GM18505 (cell line): Measurements from ENCODE around the gene CDC14B.
A peak's percentile ranks its signal among the peaks of the same experiment; 100 is the strongest.
"Not testable (repeated sequence)": the region's sequence is repeated elsewhere in the genome, so short reads cannot be mapped to it uniquely, and the experiment has no call there.

ENCODE experiments used
- ATAC-seq: cut with Tn5 transposase; IDR thresholded peaks from one replicate; pipeline ENCODE4 v1.9.1; 2021; ENCODE audit not compliant: unreplicated experiment
- POLR2A ChIP-seq: IDR thresholded peaks from 4 replicates; pipeline ENCODE4 v1.6.1; 2011; ENCODE audit warnings: borderline replicate concordance; ENCODE audit not compliant: insufficient read depth, insufficient read length; ENCODE audit errors: extremely low read depth

Gene CDC14B

GRCh38 chr9:96596601-96597111, 23.0 kb downstream of the CDC14B start:
- TF ChIP-seq POLR2A = no peak
- no peak for ATAC-seq

DNA sequence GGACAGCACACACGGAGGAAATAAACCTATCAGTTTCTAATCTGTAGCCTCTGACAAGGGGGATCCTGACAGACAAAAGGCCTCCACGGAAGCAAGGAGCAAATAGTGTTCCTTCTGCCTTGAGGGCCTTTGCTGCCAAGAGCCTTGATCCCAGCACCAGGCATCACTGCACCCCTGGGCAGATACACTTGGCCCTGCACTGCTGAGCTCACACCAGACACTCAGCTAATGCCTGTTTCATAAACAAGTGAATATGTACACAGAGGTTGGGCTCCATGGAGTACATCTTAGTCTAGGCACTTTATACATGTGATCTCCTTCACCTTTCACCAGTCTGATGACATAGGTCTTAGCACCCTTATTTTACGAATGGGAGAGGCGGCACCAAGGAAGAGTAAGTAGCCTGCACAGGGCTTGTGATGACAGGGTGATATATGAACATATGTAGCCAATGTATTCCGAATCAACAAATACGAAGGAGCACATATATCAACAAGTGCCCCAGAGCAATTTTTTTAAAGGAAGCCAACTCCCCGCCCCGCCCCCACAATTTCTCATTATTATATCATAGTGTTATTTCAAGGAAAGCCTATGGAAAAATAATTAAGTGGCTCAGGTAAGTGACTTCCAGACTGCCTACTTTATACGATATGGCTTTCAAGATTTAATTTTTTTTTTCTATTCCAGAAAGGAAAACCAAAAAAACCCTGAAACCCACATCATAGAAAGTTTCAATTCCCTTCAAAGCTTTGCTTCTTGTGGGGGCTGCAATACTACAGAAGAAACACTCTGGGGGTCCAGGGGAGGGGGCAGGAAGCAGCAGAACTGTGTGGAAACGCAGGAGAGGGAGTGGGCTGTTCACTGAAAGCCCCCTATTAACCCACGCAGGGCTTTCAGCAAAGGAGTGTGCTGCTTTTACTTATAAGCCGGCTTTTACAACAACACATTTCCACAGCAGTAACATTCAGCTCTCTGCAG, 32.0 kb downstream of the CDC14B start:
- ATAC-seq = no peak
- no peak for TF ChIP-seq POLR2A

GRCh38 chr9:96585426-96585825, 34.2 kb downstream of the CDC14B start:
- no peak for ATAC-seq
- no peak for TF ChIP-seq POLR2A

- ATAC-seq = not testable (repeated sequence)
These were observed 37.4 kb downstream of the CDC14B start for GRCh38 chr9:96582199-96582598.

DNA sequence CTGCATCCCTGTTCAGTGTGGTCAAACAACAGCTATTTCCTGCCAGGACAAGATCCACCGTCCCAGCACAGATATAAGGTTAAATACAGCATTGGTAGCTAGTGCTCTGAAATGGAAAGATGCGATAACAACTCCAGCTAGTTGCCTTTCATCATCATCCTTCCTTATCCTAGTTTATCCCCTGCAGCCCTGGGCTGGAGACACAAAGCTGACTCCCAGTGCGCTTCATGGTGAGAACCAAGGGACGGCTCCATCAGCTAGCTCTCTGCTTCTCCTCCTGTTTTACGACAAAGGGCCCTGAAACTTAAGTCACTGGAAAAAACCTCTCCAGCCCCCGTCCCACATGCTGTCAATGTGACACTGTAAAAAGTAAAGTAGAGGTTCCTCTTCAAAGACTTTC, 37.9 kb downstream of the CDC14B start:
- no peak for TF ChIP-seq POLR2A
- ATAC-seq = no peak

DNA sequence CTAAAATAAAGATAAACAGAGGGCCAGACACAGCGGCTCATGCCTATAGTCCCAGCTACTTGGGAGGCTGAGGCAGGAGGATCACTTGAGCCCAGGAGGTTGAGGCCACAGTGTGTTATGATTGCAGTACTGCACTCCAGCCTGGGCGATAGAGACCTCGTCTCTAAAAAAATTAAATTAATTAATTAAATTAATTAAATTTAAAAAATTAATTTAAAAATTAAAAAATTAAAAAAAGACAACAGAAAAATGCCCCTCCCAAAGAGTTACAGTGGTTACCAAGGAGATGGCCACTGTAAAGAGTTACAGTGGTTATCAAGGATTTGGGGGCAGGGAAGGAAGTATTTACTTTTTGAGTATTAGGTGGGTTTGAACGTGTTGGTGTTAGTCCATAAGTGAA, 38.3 kb downstream of the CDC14B start:
- ATAC-seq = no peak

DNA sequence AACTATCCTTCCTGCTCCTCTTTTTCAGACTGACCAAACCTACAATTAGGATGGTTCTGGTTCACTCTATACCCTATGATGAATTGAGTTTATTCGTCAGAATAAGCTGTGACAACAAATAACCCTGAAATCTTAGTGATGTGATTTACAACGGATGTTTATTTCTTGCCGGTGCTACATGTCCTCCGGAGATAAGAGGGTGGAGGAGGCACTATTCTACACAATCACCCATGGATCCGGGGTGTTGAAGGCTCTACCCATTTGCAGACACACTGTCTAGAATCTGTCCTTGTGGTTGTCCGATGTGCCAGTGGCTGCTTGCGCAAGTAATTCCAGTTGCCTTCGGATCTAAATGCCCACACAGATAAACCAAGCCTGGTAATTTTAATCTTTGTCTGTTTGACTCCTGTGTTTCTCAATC, 44.7 kb downstream of the CDC14B start:
- no peak for ATAC-seq
- no peak for TF ChIP-seq POLR2A

More for the DNA sequence above, 38.3 kb downstream of the CDC14B start:
- no peak for TF ChIP-seq POLR2A

DNA sequence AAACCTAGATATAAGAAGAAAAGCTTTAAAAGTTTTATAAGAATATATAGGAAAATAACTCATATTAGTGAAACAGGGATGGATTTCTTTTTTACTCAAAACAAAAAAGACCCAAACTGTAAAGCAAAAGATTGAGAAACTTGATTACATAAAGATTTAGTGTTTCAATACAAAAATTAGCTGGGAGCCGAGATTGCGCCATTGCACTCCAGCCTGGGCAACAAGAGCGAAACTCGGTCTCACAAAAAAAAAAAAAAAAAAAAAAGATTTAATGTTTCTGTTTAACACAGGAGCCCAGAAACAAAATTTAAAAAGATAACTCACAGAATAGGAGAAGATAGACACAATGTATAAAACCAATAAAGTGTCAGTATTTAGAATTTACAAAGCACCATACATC, 45.2 kb downstream of the CDC14B start:
- ATAC-seq = no peak
- no peak for TF ChIP-seq POLR2A

- ATAC-seq = peak; percentile 42
- no peak for TF ChIP-seq POLR2A
These were observed 52.4 kb downstream of the CDC14B start for GRCh38 chr9:96567203-96567700.

DNA sequence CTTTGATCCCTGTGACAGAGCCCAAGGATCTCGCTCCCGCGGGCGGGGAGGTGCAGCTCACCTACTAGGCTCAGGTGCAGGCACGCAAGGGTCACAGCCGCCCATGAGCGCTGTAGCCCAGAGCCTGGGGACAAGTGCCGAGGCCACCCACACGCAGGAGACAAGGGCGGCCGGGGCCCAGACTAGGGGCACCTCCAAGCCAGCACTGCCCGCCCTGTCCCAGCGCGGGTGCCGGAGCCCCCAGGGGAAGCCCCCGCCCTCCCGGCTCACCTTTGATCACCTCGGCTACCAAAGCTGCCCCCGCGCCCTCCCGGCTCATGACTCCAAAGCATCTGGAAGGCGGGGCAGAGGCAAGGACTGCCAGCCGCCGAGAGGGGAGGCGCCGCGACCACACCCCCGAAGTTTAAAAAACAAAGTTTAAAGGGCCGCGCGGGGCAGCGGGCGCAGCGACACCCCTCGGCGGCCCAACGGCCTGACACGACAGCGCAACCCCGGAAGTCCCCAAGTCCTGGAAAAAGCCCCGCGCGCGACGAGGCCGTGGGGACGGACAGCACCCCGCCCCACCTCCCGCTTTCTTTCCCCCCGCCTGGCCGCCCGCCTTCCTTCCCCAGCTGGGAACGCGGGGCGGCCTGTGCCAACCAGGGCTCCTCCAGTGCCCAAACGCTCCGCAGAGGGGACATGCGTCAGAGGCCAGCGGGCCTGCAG, 53.0 kb downstream of the CDC14B start:
- peak; percentile 38 for TF ChIP-seq POLR2A
- peak; percentile 86 for ATAC-seq

DNA sequence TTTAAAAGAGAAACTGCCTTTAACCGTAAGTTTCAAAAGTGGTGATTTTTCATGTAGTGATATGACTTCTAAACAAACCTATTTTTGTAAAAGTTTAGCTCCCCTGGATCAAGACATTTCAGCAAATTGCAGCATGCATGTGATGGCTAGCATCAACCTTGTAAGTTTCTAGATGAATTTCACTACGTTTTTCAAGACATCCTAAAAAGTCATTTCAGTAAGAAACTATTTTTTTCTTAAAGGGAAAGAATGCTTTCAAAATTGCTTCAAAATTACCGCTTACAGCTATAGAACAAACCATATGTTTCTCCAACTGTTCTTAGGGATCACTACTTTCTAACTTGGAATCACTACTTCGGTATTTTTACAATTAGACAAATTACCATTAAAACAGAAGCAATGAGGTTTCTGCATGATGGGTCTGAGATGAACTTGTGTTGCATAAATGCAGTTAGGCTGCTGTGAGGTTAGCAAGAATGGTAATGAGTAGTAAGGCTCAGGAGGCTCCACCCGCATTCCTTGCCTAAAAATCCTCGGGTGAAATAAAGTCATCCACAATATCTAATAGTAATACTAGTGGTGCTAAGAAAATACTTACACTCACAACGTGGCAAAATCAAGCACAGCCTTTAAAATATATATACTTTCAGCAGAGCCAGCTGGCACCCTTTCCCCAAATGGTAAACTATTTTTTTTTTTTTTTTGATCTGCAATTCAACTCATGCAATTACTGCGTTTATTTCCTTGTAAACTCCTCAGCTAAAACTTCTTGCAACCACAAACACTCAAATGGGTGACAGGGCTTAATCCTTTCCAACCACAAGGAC, 53.8 kb downstream of the CDC14B start:
- no peak for ATAC-seq
- TF ChIP-seq POLR2A = no peak

GRCh38 chr9:96564217-96564616, 55.4 kb downstream of the CDC14B start:
- TF ChIP-seq POLR2A = no peak
- no peak for ATAC-seq
